AG09319 (cell line): Measurements from ENCODE around the gene KIF12.

Experiments
- DNase-seq: peaks from one replicate; pipeline ENCODE4 v3.0.0-alpha.2; 2010; ENCODE audit warnings: low read depth; ENCODE audit errors: extremely low read depth
- TF ChIP-seq, protein P1 (sequence below): IDR thresholded peaks from 2 replicates; pipeline ENCODE4 v1.5.1; 2011; ENCODE audit warnings: low read depth, mild to moderate bottlenecking, inconsistent platforms, low read length, moderate library complexity

Gene KIF12

DNA sequence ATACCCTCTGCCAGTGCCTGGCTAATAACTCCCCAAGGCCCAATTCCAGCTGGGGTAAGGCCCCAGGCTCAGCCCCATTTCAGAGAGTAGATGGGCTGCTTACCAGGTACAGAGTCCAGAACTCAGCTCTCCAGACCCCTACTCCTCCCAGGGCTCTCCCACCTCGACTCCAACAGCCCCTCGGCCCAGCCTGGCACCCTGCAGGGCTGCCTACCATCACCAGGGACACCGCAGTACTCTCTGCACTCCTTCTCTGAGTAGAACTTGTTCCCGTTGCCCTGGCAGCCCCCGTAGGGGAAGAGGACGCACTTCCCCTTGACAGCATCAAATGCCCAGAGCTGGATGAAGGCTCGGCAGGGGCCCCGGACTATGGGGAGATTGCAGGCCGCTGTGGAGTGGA, 38.4 kb downstream of the KIF12 start:
- TF ChIP-seq, protein P1, sequence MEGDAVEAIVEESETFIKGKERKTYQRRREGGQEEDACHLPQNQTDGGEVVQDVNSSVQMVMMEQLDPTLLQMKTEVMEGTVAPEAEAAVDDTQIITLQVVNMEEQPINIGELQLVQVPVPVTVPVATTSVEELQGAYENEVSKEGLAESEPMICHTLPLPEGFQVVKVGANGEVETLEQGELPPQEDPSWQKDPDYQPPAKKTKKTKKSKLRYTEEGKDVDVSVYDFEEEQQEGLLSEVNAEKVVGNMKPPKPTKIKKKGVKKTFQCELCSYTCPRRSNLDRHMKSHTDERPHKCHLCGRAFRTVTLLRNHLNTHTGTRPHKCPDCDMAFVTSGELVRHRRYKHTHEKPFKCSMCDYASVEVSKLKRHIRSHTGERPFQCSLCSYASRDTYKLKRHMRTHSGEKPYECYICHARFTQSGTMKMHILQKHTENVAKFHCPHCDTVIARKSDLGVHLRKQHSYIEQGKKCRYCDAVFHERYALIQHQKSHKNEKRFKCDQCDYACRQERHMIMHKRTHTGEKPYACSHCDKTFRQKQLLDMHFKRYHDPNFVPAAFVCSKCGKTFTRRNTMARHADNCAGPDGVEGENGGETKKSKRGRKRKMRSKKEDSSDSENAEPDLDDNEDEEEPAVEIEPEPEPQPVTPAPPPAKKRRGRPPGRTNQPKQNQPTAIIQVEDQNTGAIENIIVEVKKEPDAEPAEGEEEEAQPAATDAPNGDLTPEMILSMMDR = no peak
- DNase-seq = no peak

DNA sequence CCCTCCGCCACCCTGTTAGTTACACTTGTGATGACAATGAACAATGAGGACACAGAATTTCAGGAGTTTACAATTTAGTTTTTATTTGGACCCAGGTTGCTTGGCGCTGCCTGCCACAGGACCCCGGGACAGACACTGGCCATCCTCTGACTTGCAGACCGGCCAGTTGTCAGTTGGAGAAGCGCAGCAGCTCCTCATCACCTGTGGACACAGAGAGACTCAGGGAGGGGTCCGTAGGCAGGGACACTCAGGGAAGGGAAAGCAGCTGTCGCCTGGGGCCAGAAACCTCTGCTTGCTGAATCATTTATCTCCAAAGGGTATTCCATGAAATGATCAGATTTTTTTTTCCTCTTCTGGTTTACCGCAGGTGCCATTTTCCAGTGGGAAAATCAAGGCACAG, 39.0 kb downstream of the KIF12 start:
- no peak for DNase-seq
- TF ChIP-seq, protein P1 = no peak

DNA sequence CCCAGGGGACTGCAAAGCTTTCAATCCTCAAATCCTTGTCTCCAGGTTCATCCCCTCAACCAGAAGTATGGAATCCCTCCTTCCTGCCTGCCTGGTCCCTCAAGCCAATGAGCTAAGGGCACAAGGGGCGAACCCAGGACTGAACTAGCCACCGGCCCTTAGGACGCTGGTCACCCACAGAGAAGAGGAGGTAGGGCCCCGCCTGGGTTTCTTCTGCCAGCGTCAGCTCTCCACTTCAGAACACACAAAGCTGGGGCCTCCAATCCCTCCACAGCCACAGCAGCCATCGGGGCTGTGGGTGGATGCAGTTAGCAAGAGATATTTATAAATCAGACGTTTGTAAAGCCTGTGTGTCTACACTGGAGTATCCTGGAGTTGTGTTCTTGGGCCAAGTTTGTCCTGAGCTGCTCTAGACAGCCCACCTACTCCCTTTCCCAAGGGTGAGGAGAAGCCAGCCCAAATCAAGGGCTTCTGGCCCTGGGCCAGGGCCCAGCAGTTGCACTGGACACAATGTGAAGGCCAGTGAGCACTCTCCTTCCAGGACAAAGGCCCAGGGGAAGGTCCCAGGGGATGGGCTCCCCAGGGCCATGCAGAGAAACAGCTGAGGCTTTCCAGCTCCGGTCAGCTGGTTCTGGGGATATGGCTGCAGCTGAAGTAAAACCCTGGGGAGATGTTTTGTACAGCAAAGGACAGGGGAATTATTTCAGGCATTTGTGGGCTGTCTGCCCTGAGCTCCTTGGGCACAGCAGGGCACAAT, 39.9 kb downstream of the KIF12 start:
- TF ChIP-seq, protein P1 = no peak
- no peak for DNase-seq

DNA sequence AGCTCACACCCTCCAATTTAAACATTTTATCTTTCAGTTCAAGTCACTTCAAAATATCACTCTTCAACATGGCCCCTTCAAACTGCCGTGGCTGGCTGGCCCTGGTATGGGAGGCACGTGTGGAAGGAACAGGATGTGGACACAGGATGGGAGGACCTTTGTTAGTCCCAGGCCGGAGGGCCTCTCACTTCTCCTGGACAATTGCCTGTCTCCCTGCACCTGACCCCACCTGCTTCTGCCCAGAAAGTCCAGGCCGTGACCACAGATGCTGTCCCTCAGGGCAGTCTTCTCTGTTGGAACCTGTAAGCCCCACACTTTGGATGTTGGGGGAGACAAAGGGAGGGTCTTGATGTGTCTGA, 40.4 kb downstream of the KIF12 start:
- TF ChIP-seq, protein P1 = no peak
- DNase-seq = no peak

DNA sequence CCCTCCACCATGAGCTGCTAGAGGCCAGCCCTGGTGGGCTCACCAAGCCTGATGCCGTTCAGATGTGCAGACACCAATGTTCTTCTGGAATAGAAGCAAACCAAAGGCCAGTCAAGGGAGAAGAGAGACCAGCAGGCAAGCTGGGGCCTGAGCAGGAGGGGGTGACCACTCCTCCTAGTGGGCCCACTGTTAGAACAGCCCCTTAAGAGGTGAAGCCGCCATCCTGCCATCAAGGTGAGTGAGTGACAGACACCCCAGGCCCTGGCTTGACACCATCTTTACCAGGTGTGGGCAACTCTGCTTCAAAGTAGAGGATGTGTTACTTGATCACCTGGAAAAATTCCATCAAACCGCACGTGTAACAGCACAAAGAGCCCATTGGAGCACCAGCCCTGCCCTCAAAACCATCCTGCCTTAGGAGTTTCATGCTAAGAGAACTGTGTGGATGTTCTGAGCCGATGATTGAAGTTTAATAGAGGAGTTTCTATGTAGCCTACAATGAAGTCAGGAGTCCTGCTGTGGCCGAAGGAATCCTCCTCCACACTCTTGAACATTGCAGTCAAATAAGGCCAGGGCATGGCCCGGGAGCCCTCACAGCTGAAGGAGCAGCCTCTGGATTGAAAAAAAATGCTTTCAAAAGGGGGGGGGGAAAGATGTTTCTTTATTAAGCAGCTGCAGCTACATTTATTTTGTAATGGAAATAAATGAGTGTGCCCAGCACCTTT, 41.8 kb downstream of the KIF12 start:
- TF ChIP-seq, protein P1 = no peak
- DNase-seq = no peak

DNA sequence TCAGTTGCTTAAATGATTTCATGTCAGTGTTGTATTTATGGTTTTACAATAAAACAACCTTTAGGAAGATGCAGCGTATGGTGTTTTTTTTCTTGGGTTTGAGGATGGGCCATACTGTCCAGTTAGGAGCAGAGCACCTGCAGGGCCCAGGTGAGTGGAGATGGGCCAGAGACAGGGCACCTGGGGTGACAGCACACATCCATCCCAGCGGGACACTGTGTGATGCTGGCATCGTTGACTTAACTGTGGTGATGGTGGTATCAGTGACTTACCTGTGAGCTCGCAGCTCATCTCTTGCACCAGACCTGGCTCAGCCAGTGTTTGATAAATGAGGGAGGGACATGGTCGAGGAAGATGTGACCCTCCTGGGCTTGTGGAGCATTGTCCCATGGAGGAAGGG, 42.6 kb downstream of the KIF12 start:
- no peak for DNase-seq
- TF ChIP-seq, protein P1 = no peak

DNA sequence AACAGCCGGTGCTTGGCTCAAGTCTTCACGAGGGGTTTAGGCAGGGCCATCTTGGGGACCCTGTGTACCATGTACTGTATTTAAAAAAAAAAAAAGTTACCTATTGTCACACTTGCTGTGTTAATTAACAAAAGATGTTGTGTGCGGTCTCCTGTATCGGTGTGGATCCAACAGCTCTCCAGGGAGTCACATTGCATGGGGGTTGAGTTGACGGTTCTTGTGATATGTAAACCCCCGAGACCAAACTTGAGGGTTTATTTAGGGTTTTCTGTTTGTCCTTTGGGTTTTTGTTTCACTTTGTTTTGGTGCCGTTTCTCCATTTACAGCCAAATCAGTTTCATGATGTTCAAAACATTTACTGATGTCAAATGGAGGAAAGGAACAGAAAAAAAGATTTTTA, 43.2 kb downstream of the KIF12 start:
- DNase-seq = no peak
- TF ChIP-seq, protein P1 = no peak
